ENCODE results near the gene SP3. TPM values are rescaled to one million over a fixed set of nuclear protein-coding genes. Genes with fewer than 3 reads are reported as not detected.

The SP3 gene
- total and polyA plus RNA-seq, 2 donors (not counting 1 experiment from before 2014, with no cell fraction given): 64.1 to 124 TPM

GRCh38 chr2:173940208-173941020, 24.8 kb downstream of the SP3 start:
- no peaks in the 10 kb centered on the region for H3K36me3 ChIP-seq (ENCODE audit: control insufficient read depth, insufficient read depth, low read length)
- no peak overlapping the region for H3K4me3 ChIP-seq (replicated peaks in 1 of 4; ENCODE audit: control extremely low read depth in 1 of 4, insufficient read depth in 1 of 4, low read depth in 3 of 4, low read length in 4 of 4)
- H3K9me3 ChIP-seq (ENCODE audit: control insufficient read depth, insufficient read depth, low read depth, low read length): no peaks in the 10 kb centered on the region
- no peak overlapping the region for H3K4me2 ChIP-seq (ENCODE audit: extremely low read depth, insufficient read depth, low read length)
- H3K4me1 ChIP-seq (ENCODE audit: control insufficient read depth, extremely low read depth, insufficient read depth, low read length): peaks cover 9% of the 10 kb centered on the region
- TF ChIP-seq CTCF (conservative IDR thresholded peaks at IDR 0.05 in 1 of 2, IDR thresholded peaks at IDR 0.05 in 1 of 2; ENCODE audit: low read depth in 1 of 2, low read length in 2 of 2) (no peak), EZH2 (IDR thresholded peaks at IDR 0.05; ENCODE audit: low read length, missing control alignments) (no peak)
- H3K27ac ChIP-seq (ENCODE audit: insufficient read depth, low read length): no peak overlapping the region
- no peaks in the 10 kb centered on the region for H4K20me1 ChIP-seq (ENCODE audit: control insufficient read depth, extremely low read depth, insufficient read depth, low read length)
- H3K9ac ChIP-seq (ENCODE audit: insufficient read depth, low read length): no peak overlapping the region
- peaks cover 98% of the 10 kb centered on the region for H3K79me2 ChIP-seq (ENCODE audit: control insufficient read depth, insufficient read depth, low read length)
- no peaks in the 10 kb centered on the region for H3K27me3 ChIP-seq (ENCODE audit: control insufficient read depth, insufficient read depth, low read length)
- DNase-seq (ENCODE audit: low read depth in 2 of 2): no peak
- no peak overlapping the region for H2AFZ ChIP-seq (ENCODE audit: low read length)

- H4K20me1 ChIP-seq (ENCODE audit: control insufficient read depth, extremely low read depth, insufficient read depth, low read length): no peaks in the 10 kb centered on the region
- H3K9me3 ChIP-seq (ENCODE audit: control insufficient read depth, insufficient read depth, low read depth, low read length): no peaks in the 10 kb centered on the region
- H3K27ac ChIP-seq (ENCODE audit: insufficient read depth, low read length): no peak overlapping the region
- peaks cover 98% of the 10 kb centered on the region for H3K79me2 ChIP-seq (ENCODE audit: control insufficient read depth, insufficient read depth, low read length)
- H3K4me1 ChIP-seq (ENCODE audit: control insufficient read depth, extremely low read depth, insufficient read depth, low read length): peaks cover 9% of the 10 kb centered on the region
- DNase-seq (ENCODE audit: low read depth in 2 of 2): no peak
- H3K27me3 ChIP-seq (ENCODE audit: control insufficient read depth, insufficient read depth, low read length): no peaks in the 10 kb centered on the region
- no peak overlapping the region for H3K4me3 ChIP-seq (replicated peaks in 1 of 4; ENCODE audit: control extremely low read depth in 1 of 4, insufficient read depth in 1 of 4, low read depth in 3 of 4, low read length in 4 of 4)
- TF ChIP-seq EZH2 (IDR thresholded peaks at IDR 0.05; ENCODE audit: low read length, missing control alignments) (no peak), CTCF (conservative IDR thresholded peaks at IDR 0.05 in 1 of 2, IDR thresholded peaks at IDR 0.05 in 1 of 2; ENCODE audit: low read depth in 1 of 2, low read length in 2 of 2) (no peak)
- H2AFZ ChIP-seq (ENCODE audit: low read length): no peak overlapping the region
- no peak overlapping the region for H3K9ac ChIP-seq (ENCODE audit: insufficient read depth, low read length)
- H3K4me2 ChIP-seq (ENCODE audit: extremely low read depth, insufficient read depth, low read length): no peak overlapping the region
- H3K36me3 ChIP-seq (ENCODE audit: control insufficient read depth, insufficient read depth, low read length): no peaks in the 10 kb centered on the region
These were observed 26.3 kb downstream of the SP3 start for GRCh38 chr2:173938700-173939384.

GRCh38 chr2:173935305-173935704, 29.9 kb downstream of the SP3 start:
- H4K20me1 ChIP-seq (ENCODE audit: control insufficient read depth, extremely low read depth, insufficient read depth, low read length): no peaks in the 10 kb centered on the region

More at GRCh38 chr2:173935305-173935704, 29.9 kb downstream of the SP3 start:
- H3K9me3 ChIP-seq (ENCODE audit: control insufficient read depth, insufficient read depth, low read depth, low read length): no peaks in the 10 kb centered on the region
- no peak overlapping the region for H2AFZ ChIP-seq (ENCODE audit: low read length)
- peaks cover 1% of the 10 kb centered on the region for H3K4me1 ChIP-seq (ENCODE audit: control insufficient read depth, extremely low read depth, insufficient read depth, low read length)
- no peak overlapping the region for H3K4me2 ChIP-seq (ENCODE audit: extremely low read depth, insufficient read depth, low read length)
- H3K4me3 ChIP-seq (replicated peaks in 1 of 4; ENCODE audit: control extremely low read depth in 1 of 4, insufficient read depth in 1 of 4, low read depth in 3 of 4, low read length in 4 of 4): no peak overlapping the region
- no peak overlapping the region for H3K9ac ChIP-seq (ENCODE audit: insufficient read depth, low read length)
- no peak for DNase-seq (ENCODE audit: low read depth in 2 of 2)
- peaks cover 92% of the 10 kb centered on the region for H3K79me2 ChIP-seq (ENCODE audit: control insufficient read depth, insufficient read depth, low read length)
- no peak overlapping the region for H3K27ac ChIP-seq (ENCODE audit: insufficient read depth, low read length)
- H3K27me3 ChIP-seq (ENCODE audit: control insufficient read depth, insufficient read depth, low read length): no peaks in the 10 kb centered on the region
- H3K36me3 ChIP-seq (ENCODE audit: control insufficient read depth, insufficient read depth, low read length): no peaks in the 10 kb centered on the region
- TF ChIP-seq EZH2 (IDR thresholded peaks at IDR 0.05; ENCODE audit: low read length, missing control alignments) (no peak), CTCF (conservative IDR thresholded peaks at IDR 0.05 in 1 of 2, IDR thresholded peaks at IDR 0.05 in 1 of 2; ENCODE audit: low read depth in 1 of 2, low read length in 2 of 2) (no peak)

Measured in fibroblast of lung (primary cell).